ENCODE data around the gene INCENP. TPM values are rescaled to one million over a fixed set of nuclear protein-coding genes. Genes with fewer than 3 reads are reported as not detected.

The INCENP gene
- total and polyA plus RNA-seq, 10 of the 15 experiments (the other 5 are each of a cell fraction or from before 2014, with no cell fraction given), result 1.4 to 96.8 (median 29.0) TPM

DNA sequence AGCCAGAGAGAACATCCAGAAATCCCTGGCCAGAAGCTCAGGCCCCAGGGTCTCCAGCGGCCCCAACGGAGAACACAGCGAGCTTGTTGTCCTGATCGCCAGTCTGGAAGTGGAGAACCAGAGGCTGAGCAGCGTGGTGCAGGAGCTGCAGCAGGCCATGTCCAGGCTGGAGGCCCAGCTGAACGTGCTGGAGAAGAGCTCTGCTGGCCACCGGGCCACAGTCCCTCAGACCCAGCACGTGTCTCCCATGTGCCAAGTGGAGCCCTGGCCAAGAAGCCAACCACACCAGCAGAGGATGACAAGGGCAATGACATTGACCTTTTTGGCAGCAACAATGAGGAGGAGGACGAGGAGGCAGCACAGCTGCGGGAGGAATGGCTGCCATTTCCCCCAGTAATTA lies 45.6 kb downstream of the INCENP start:
- ATAC-seq (no peak), DNase-seq (ENCODE audit: low read depth, low spot score) (no peak), FAIRE-seq (no peak)
- WGBS (ENCODE audit: insufficient coverage, insufficient replicate concordance, low lambda C conversion rate, missing lambda C conversion rate), result 37% methylated on average over 10 of the region's 10 CpGs
- H4K20me1 ChIP-seq (ENCODE audit: control insufficient read depth, insufficient read depth), result no peaks in the 10 kb centered on the region
- intact Hi-C loops (cut with micrococcal nuclease; ENCODE audit: unreplicated experiment) (no loop called here), in situ Hi-C loops (cut with MboI) (no loop called here)
- H3K79me2 ChIP-seq (ENCODE audit: control insufficient read depth, insufficient read depth, low read length), result no peaks in the 10 kb centered on the region
- H3K27ac ChIP-seq (ENCODE audit: control insufficient read depth, insufficient read depth), result no peak overlapping the region
- H3K27me3 ChIP-seq (replicated peaks in 1 of 2; ENCODE audit: control insufficient read depth in 2 of 2, insufficient read depth in 2 of 2, low read length in 1 of 2), result peaks cover 0 to 2% of the 10 kb centered on the region in 2 experiments; a peak in 1 of 4 replicates
- SMC1A ChIA-PET (ENCODE audit: uncharacterized antibody, unreplicated experiment), result no interaction called here
- POLR2A ChIA-PET, result no interaction called here
- no TSS peak for BruUV-seq (replicated peaks)
- no peak overlapping the region for H2AFZ ChIP-seq (ENCODE audit: control insufficient read depth, low read depth, low read length)
- H3K4me3 ChIP-seq, result no peak overlapping the region
- H3K36me3 ChIP-seq (ENCODE audit: control insufficient read depth in 2 of 2, insufficient read depth in 2 of 2, low read length in 1 of 2), result no peaks in the 10 kb centered on the region
- H3K4me1 ChIP-seq (ENCODE audit: control insufficient read depth, insufficient read depth, low read length), result no peaks in the 10 kb centered on the region
- TF ChIP-seq, protein P1, sequence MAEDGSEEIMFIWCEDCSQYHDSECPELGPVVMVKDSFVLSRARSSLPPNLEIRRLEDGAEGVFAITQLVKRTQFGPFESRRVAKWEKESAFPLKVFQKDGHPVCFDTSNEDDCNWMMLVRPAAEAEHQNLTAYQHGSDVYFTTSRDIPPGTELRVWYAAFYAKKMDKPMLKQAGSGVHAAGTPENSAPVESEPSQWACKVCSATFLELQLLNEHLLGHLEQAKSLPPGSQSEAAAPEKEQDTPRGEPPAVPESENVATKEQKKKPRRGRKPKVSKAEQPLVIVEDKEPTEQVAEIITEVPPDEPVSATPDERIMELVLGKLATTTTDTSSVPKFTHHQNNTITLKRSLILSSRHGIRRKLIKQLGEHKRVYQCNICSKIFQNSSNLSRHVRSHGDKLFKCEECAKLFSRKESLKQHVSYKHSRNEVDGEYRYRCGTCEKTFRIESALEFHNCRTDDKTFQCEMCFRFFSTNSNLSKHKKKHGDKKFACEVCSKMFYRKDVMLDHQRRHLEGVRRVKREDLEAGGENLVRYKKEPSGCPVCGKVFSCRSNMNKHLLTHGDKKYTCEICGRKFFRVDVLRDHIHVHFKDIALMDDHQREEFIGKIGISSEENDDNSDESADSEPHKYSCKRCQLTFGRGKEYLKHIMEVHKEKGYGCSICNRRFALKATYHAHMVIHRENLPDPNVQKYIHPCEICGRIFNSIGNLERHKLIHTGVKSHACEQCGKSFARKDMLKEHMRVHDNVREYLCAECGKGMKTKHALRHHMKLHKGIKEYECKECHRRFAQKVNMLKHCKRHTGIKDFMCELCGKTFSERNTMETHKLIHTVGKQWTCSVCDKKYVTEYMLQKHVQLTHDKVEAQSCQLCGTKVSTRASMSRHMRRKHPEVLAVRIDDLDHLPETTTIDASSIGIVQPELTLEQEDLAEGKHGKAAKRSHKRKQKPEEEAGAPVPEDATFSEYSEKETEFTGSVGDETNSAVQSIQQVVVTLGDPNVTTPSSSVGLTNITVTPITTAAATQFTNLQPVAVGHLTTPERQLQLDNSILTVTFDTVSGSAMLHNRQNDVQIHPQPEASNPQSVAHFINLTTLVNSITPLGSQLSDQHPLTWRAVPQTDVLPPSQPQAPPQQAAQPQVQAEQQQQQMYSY (CRISPR knock-in tag; IDR thresholded peaks at IDR 0.05), result no peak
- H3K9ac ChIP-seq (ENCODE audit: control insufficient read depth, insufficient read depth, low read length), result no peak overlapping the region
- RAD21 ChIA-PET (ENCODE audit: unreplicated experiment), result no interaction called here
- CTCF ChIA-PET, result interaction anchor here (1.3 kb wide), 1 partner anchor 40 kb away, joined by 3 read pairs; no protein-coding TSS in a partner anchor
- H3K4me2 ChIP-seq (ENCODE audit: control insufficient read depth, insufficient read depth), result no peak overlapping the region
- H3K9me3 ChIP-seq (replicated peaks; ENCODE audit: control insufficient read depth, insufficient read depth, low read length), result no peaks in the 10 kb centered on the region

GRCh38 chr11:62169935-62170334 lies 46.1 kb downstream of the INCENP start:
- in situ Hi-C loops (cut with MboI), result loop anchor here (5.0 kb wide), 1 partner anchor 142 kb away; no protein-coding TSS in a partner anchor
- Histone ChIP-seq H3K9ac (ENCODE audit: control insufficient read depth, insufficient read depth, low read length) (no peak overlapping the region), H3K27me3 (replicated peaks in 1 of 2; ENCODE audit: control insufficient read depth in 2 of 2, insufficient read depth in 2 of 2, low read length in 1 of 2) (peaks cover 0 to 2% of the 10 kb centered on the region in 2 experiments; a peak in 1 of 4 replicates), H3K4me3 (no peak overlapping the region), H4K20me1 (ENCODE audit: control insufficient read depth, insufficient read depth) (no peaks in the 10 kb centered on the region), H3K36me3 (ENCODE audit: control insufficient read depth in 2 of 2, insufficient read depth in 2 of 2, low read length in 1 of 2) (no peaks in the 10 kb centered on the region), H3K9me3 (replicated peaks; ENCODE audit: control insufficient read depth, insufficient read depth, low read length) (no peaks in the 10 kb centered on the region), H3K4me1 (ENCODE audit: control insufficient read depth, insufficient read depth, low read length) (no peaks in the 10 kb centered on the region), H3K27ac (ENCODE audit: control insufficient read depth, insufficient read depth) (no peak overlapping the region), H3K4me2 (ENCODE audit: control insufficient read depth, insufficient read depth) (no peak overlapping the region), H3K79me2 (ENCODE audit: control insufficient read depth, insufficient read depth, low read length) (no peaks in the 10 kb centered on the region), H2AFZ (ENCODE audit: control insufficient read depth, low read depth, low read length) (no peak overlapping the region)
- 11% methylated on average over 1 of the region's 1 CpG for WGBS (ENCODE audit: insufficient coverage, insufficient replicate concordance, low lambda C conversion rate, missing lambda C conversion rate)
- ChIA-PET SMC1A (ENCODE audit: uncharacterized antibody, unreplicated experiment) (interaction anchor here (1.4 to 2.1 kb wide), 2 partner anchors 139 to 141 kb away, joined by 3 to 5 read pairs; no protein-coding TSS in a partner anchor), POLR2A (no interaction called here), RAD21 (ENCODE audit: unreplicated experiment) (no interaction called here), CTCF (interaction anchor here (0.8 to 1.3 kb wide), 3 partner anchors 15 to 137 kb away, joined by 3 to 4 read pairs (median 3); no protein-coding TSS in a partner anchor)
- FAIRE-seq (no peak), ATAC-seq (no peak), DNase-seq (ENCODE audit: low read depth, low spot score) (no peak)
- TF ChIP-seq FOS (IDR thresholded peaks at IDR 0.05; ENCODE audit: borderline replicate concordance, extremely low read depth, insufficient read length) (no peak), BHLHE40 (IDR thresholded peaks at IDR 0.05; ENCODE audit: borderline replicate concordance in 1 of 2, low read depth in 2 of 2, low read length in 1 of 2) (no peak), ZSCAN29 (IDR thresholded peaks at IDR 0.05) (no peak), SREBF2 (IDR thresholded peaks at IDR 0.05; ENCODE audit: low read length) (no peak)
- intact Hi-C loops (cut with micrococcal nuclease; ENCODE audit: unreplicated experiment), result loop anchor here (5.0 kb wide), 1 partner anchor 207 kb away; no protein-coding TSS in a partner anchor
- no TSS peak for BruUV-seq (replicated peaks)
